Astrocyte of the spinal cord (primary cell): ENCODE data around the gene MCCD1.

ENCODE experiments used
- DNase-seq: peaks from one replicate; pipeline ENCODE4 v3.0.0; 2011; ENCODE audit warnings: low read depth, low spot score
- H3K4me3 ChIP-seq: 2 replicates; pipeline ENCODE4 v1.5.1; 2011; ENCODE audit warnings: low read depth, mild to moderate bottlenecking, low read length, moderate library complexity
- CTCF ChIP-seq: IDR thresholded peaks from 2 replicates; pipeline ENCODE4 v1.5.1; 2012; ENCODE audit warnings: low read depth, mild to moderate bottlenecking, low read length, inconsistent platforms
- in situ Hi-C: cut with HindIII; loops from 2 replicates; pipeline ENCODE4 v1.10.0; 2017; ENCODE audit warnings: low sequenced_read_pairs

Gene MCCD1

GRCh38 chr6:31567531-31568370, 39.0 kb downstream of the MCCD1 start:
- H3K4me3 ChIP-seq = no peak overlapping the region
- in situ Hi-C loops = no loop called here
- no peak for DNase-seq
- no peak for TF ChIP-seq CTCF

- in situ Hi-C loops = no loop called here
- DNase-seq = no peak
- TF ChIP-seq CTCF = no peak
- H3K4me3 ChIP-seq = no peak overlapping the region
Measured at GRCh38 chr6:31568537-31568961, 39.8 kb downstream of the MCCD1 start.

GRCh38 chr6:31569861-31570536, 41.2 kb downstream of the MCCD1 start:
- no peak for DNase-seq
- in situ Hi-C loops = no loop called here
- no peak for TF ChIP-seq CTCF
- H3K4me3 ChIP-seq = no peak overlapping the region

GRCh38 chr6:31572041-31572911, 43.5 kb downstream of the MCCD1 start, which contains the start of gene LTA:
Gene LTA (plus strand): TSS chr6:31572289. CDS start chr6:31572743, 454 bp downstream.
- in situ Hi-C loops = no loop called here
- DNase-seq = no peak
- TF ChIP-seq CTCF = no peak
- H3K4me3 ChIP-seq = no peak within 1 kb of the TSS

- TF ChIP-seq CTCF = no peak
- H3K4me3 ChIP-seq = no peak overlapping the region
- no peak for DNase-seq
- in situ Hi-C loops = no loop called here
Measured at GRCh38 chr6:31573239-31574105, 44.7 kb downstream of the MCCD1 start.
